Endothelial cell of umbilical vein (primary cell): ENCODE measurements around the gene LNPK. TPM values are rescaled to one million over a fixed set of nuclear protein-coding genes. Genes with fewer than 3 reads are reported as not detected.

Experiments used
- BruUV-seq: library from RNA; stranded (reverse); fragments of 400-500 nt; replicated peaks from 2 replicates; lab custom pipeline; 2021; lab: Mats Ljungman, UMichigan
- CTCF ChIA-PET: fragments of 300-600, 350-600 bp; sonication (Branson Sonifier 250); formaldehyde crosslinking; loops from one replicate; lab custom pipeline; 2021; ENCODE audit warnings: antibody characterized with exemption, inconsistent platforms; lab: Charles Lee
- POLR2A ChIA-PET: fragments of 300-600, 350-600 bp; sonication (Branson Sonifier 250); formaldehyde crosslinking; loops from one replicate; lab custom pipeline; 2021; ENCODE audit warnings: antibody characterized with exemption, inconsistent platforms; lab: Charles Lee
- DNase-seq: peaks from one replicate; pipeline ENCODE4 v3.0.0-alpha.2; 2011; ENCODE audit warnings: low read depth, low spot score
- FAIRE-seq: peaks from 2 replicates; lab custom pipeline; 2011; peaks lifted over from hg19 to GRCh38; lab: Jason Lieb, UNC
- H2AFZ ChIP-seq: 2 replicates; pipeline ENCODE4 v1.6.0; 2012; ENCODE audit warnings: low read depth, low read length, control low read depth, inconsistent platforms
- H3K27ac ChIP-seq: 2 replicates; pipeline ENCODE4 v1.5.1; 2011; ENCODE audit warnings: low read depth, mild to moderate bottlenecking, control low read depth, low read length, moderate library complexity; ENCODE audit not compliant: insufficient read depth
- H3K27me3 ChIP-seq, 2 experiments: 2 replicates each; pipeline versions ENCODE4 v1.6.0 to v1.6.1; 2011; ENCODE audit warnings: low read length in 2 of 2, mixed read lengths in 1 of 2; ENCODE audit not compliant: control insufficient read depth in 2 of 2, insufficient read depth in 2 of 2
- H3K36me3 ChIP-seq, 2 experiments: 2 replicates in 1 of 2; 3 replicates in 1 of 2; pipeline ENCODE4 v1.5.1; 2011; ENCODE audit warnings: low read length in 2 of 2, mild to moderate bottlenecking in 1 of 2, moderate library complexity in 1 of 2; ENCODE audit not compliant: control insufficient read depth in 2 of 2, insufficient read depth in 2 of 2; ENCODE audit errors: extremely low read depth in 1 of 2
- H3K4me1 ChIP-seq: 3 replicates; pipeline ENCODE4 v1.5.1; 2011; ENCODE audit warnings: mild to moderate bottlenecking, low read length; ENCODE audit not compliant: control insufficient read depth, insufficient read depth; ENCODE audit errors: extremely low read depth
- H3K4me2 ChIP-seq: 2 replicates; pipeline ENCODE4 v1.6.1; 2011; ENCODE audit warnings: low read length, control low read depth, mixed read lengths; ENCODE audit not compliant: insufficient read depth
- H3K4me3 ChIP-seq, 3 experiments: fragments of 200-600 bp in 1 of 3; sonication (generic), shearing (Covaris generic) in 1 of 3; replicated peaks in 1 of 3; 2 replicates each; pipeline ENCODE4 v1.5.1; 2011 to 2016; ENCODE audit warnings: control low read depth in 3 of 3, low read length in 3 of 3, mild to moderate bottlenecking in 2 of 3, inconsistent platforms in 1 of 3, low read depth in 1 of 3, moderate library complexity in 1 of 3; ENCODE audit not compliant: insufficient read depth in 1 of 3
- H3K79me2 ChIP-seq: 2 replicates; pipeline ENCODE4 v1.6.0; 2012; ENCODE audit warnings: low read length, inconsistent platforms; ENCODE audit not compliant: control insufficient read depth, insufficient read depth
- H3K9ac ChIP-seq: replicated peaks from 2 replicates; pipeline ENCODE3; 2011; ENCODE audit warnings: low read length, control low read depth; ENCODE audit not compliant: insufficient read depth; ENCODE audit errors: extremely low read depth
- H3K9me1 ChIP-seq: replicated peaks from 3 replicates; pipeline ENCODE4 v1.6.0; 2011; ENCODE audit warnings: mild to moderate bottlenecking, low read length; ENCODE audit not compliant: control insufficient read depth, insufficient read depth; ENCODE audit errors: extremely low read depth
- H3K9me3 ChIP-seq: replicated peaks from 2 replicates; pipeline ENCODE4 v1.5.1; 2012; ENCODE audit warnings: low read length, inconsistent platforms; ENCODE audit not compliant: control insufficient read depth, insufficient read depth
- H4K20me1 ChIP-seq: replicated peaks from 2 replicates; pipeline ENCODE3; 2011; ENCODE audit warnings: mild to moderate bottlenecking, low read length; ENCODE audit not compliant: control insufficient read depth, insufficient read depth; ENCODE audit errors: extremely low read depth
- CTCF ChIP-seq, 2 donors: IDR thresholded peaks; 1 replicate in 1 of 2; 2 replicates in 1 of 2; pipeline ENCODE4 v1.5.1; 2011; ENCODE audit warnings: low read length in 2 of 2, mild to moderate bottlenecking in 2 of 2, moderate library complexity in 2 of 2, control low read depth in 1 of 2, inconsistent platforms in 1 of 2, low read depth in 1 of 2; ENCODE audit not compliant: insufficient read depth in 1 of 2; ENCODE audit errors: extremely low read depth in 1 of 2
- EZH2 ChIP-seq: IDR thresholded peaks from 2 replicates; pipeline ENCODE4 v1.6.1; 2012; ENCODE audit warnings: borderline replicate concordance, low read depth, mild to moderate bottlenecking, moderate library complexity, low read length, inconsistent platforms; ENCODE audit not compliant: severe bottlenecking
- FOS ChIP-seq: IDR thresholded peaks from 2 replicates; pipeline ENCODE4 v1.6.1; 2011; ENCODE audit warnings: mild to moderate bottlenecking, low read length, moderate library complexity, borderline replicate concordance; ENCODE audit not compliant: insufficient read depth
- GATA2 ChIP-seq: IDR thresholded peaks from 2 replicates; pipeline ENCODE4 v1.7.0; 2011; ENCODE audit warnings: low read depth, mild to moderate bottlenecking, moderate library complexity, mixed read lengths, low read length; ENCODE audit not compliant: insufficient read length, insufficient read depth
- JUN ChIP-seq: IDR thresholded peaks from 2 replicates; pipeline ENCODE4 v1.6.1; 2011; ENCODE audit warnings: borderline replicate concordance, low read depth; ENCODE audit not compliant: insufficient read length, insufficient read depth
- MAX ChIP-seq: IDR thresholded peaks from 2 replicates; pipeline ENCODE4 v1.6.1; 2011; ENCODE audit not compliant: insufficient read depth, insufficient read length
- MYC ChIP-seq: IDR thresholded peaks from one replicate; pipeline ENCODE4 v1.6.1; 2011; ENCODE audit warnings: mild to moderate bottlenecking, low read depth, low read length
- POLR2A ChIP-seq: IDR thresholded peaks from 2 replicates; pipeline ENCODE4 v1.6.1; 2012; ENCODE audit warnings: low read depth, mild to moderate bottlenecking, control low read depth, low read length
- POLR2AphosphoS5 ChIP-seq: IDR thresholded peaks from 2 replicates; pipeline ENCODE4 v1.6.1; 2012; ENCODE audit warnings: low read depth, mild to moderate bottlenecking, control low read depth, low read length, moderate library complexity; ENCODE audit not compliant: insufficient read depth
- dilution Hi-C: fragments of 300-500 bp; cut with MboI; formaldehyde crosslinking; loops from one replicate; pipeline ENCODE4 v1.15.0; 2019; ENCODE audit warnings: low sequenced_read_pairs; ENCODE audit not compliant: extremely low pct_ligation_motif_present
- intact Hi-C: fragments of 100-400 bp; cut with micrococcal nuclease; formaldehyde crosslinking; loops from one replicate; pipeline ENCODE4 v1.10.0; 2022
- polyA plus RNA-seq, 4 experiments: library from polyadenylated mRNA; depleted of rRNA in 3 of 4; stranded (reverse) in 3 of 4; unstranded in 1 of 4; fragments of >200 nt; gene quantifications; 2 replicates each; pipeline versions ENCODE4 v1.2.1 to v1.2.3, GENCODE V29; 2011 to 2012; ENCODE audit warnings: missing spikeins in 1 of 4
- total RNA-seq: library from RNA; stranded (reverse); gene quantifications from 2 replicates; pipeline ENCODE4 v1.2.3, GENCODE V29; 2021

LNPK gene
- total and polyA plus RNA-seq, 2 donors (not counting 3 experiments of a cell fraction or from before 2014, with no cell fraction given): 2.4 to 11.2 TPM

- peak overlapping the region; percentile 86 for H3K4me2 ChIP-seq
- H3K79me2 ChIP-seq: peaks cover 20% of the 10 kb centered on the region
- ChIA-PET POLR2A (no interaction called here), CTCF (interaction anchor here (1.2 to 1.3 kb wide), 2 partner anchors 12 to 1146 kb away, joined by 4 read pairs; no protein-coding TSS in a partner anchor)
- H3K36me3 ChIP-seq: no peaks in the 10 kb centered on the region
- FAIRE-seq (peak; percentile 28), DNase-seq (no peak)
- TSS peak; percentile 71 for BruUV-seq
- H3K9me3 ChIP-seq: no peaks in the 10 kb centered on the region
- intact Hi-C loops: loop anchor here (2.0 to 5.0 kb wide), 3 partner anchors 16 to 650 kb away; no protein-coding TSS in a partner anchor
- H2AFZ ChIP-seq: peak overlapping the region; percentile 60
- TF ChIP-seq EZH2: no peak
- no peak for TF ChIP-seq POLR2AphosphoS5
- TF ChIP-seq MAX: no peak
- TF ChIP-seq GATA2: no peak
- TF ChIP-seq JUN: no peak
- no peak for TF ChIP-seq MYC
- TF ChIP-seq CTCF (IDR thresholded peaks at IDR 0.05; ENCODE audit: extremely low read depth in 1 of 2, insufficient read depth in 1 of 2, low read depth in 1 of 2, low read length in 2 of 2): no peak
- TF ChIP-seq FOS: no peak
- no peak for TF ChIP-seq POLR2A
- H3K4me3 ChIP-seq: peak overlapping the region; percentile 13 to 83 (median 58)
- no peaks in the 10 kb centered on the region for H4K20me1 ChIP-seq
- peaks cover 0 to 2% of the 10 kb centered on the region in 2 experiments for H3K27me3 ChIP-seq
- H3K4me1 ChIP-seq: peaks cover 17% of the 10 kb centered on the region
- H3K27ac ChIP-seq: no peak overlapping the region
- peak overlapping the region; percentile 41 for H3K9ac ChIP-seq
- H3K9me1 ChIP-seq: no peaks in the 10 kb centered on the region
- dilution Hi-C loops: no loop called here
These were observed 682 bp upstream of the LNPK start for GRCh38 chr2:176002688-176003210.
